Amniotic stem cell (primary cell): Measurements from ENCODE around the gene GSTO2.

Source experiments
- DNase-seq: peaks from one replicate; lab custom pipeline; 2025; lab: John Stamatoyannopoulos, UW

Gene GSTO2

GRCh38 chr10:104340641-104341040 is 71.7 kb downstream of the GSTO2 start:
- DNase-seq = no peak

GRCh38 chr10:104342941-104343411 is 74.0 kb downstream of the GSTO2 start:
- no peak for DNase-seq

GRCh38 chr10:104344219-104344618 is 75.2 kb downstream of the GSTO2 start:
- DNase-seq = no peak

- no peak for DNase-seq
Measured at GRCh38 chr10:104345515-104345914, 76.5 kb downstream of the GSTO2 start.

GRCh38 chr10:104345941-104346340 is 77.0 kb downstream of the GSTO2 start:
- no peak for DNase-seq

- no peak for DNase-seq
Measured at GRCh38 chr10:104347295-104348045, 78.5 kb downstream of the GSTO2 start.

- no peak for DNase-seq
Measured at GRCh38 chr10:104348601-104349000, 79.6 kb downstream of the GSTO2 start.

GRCh38 chr10:104349623-104350126 is 80.7 kb downstream of the GSTO2 start:
- DNase-seq = no peak

- peak; percentile 44 for DNase-seq
Measured at GRCh38 chr10:104350127-104350635, 81.2 kb downstream of the GSTO2 start.

GRCh38 chr10:104351061-104351702 is 82.2 kb downstream of the GSTO2 start:
- DNase-seq = no peak

GRCh38 chr10:104351919-104352318 is 82.9 kb downstream of the GSTO2 start:
- DNase-seq = no peak

GRCh38 chr10:104353325-104354048 is 84.5 kb downstream of the GSTO2 start, which contains the start of gene CFAP58:
Gene CFAP58, plus strand, starts transcription at chr10:104353833. Its CDS starts 65 bp downstream, at chr10:104353898.
- no peak for DNase-seq
